NCI-H1436 treated with DMSO at 0.1 percent for 48 hours (cell line): ENCODE results near the gene ST3GAL2.

Experiments used
- DNase-seq: peaks from one replicate; lab custom pipeline; 2025; lab: John Stamatoyannopoulos, UW

ST3GAL2 gene

DNA sequence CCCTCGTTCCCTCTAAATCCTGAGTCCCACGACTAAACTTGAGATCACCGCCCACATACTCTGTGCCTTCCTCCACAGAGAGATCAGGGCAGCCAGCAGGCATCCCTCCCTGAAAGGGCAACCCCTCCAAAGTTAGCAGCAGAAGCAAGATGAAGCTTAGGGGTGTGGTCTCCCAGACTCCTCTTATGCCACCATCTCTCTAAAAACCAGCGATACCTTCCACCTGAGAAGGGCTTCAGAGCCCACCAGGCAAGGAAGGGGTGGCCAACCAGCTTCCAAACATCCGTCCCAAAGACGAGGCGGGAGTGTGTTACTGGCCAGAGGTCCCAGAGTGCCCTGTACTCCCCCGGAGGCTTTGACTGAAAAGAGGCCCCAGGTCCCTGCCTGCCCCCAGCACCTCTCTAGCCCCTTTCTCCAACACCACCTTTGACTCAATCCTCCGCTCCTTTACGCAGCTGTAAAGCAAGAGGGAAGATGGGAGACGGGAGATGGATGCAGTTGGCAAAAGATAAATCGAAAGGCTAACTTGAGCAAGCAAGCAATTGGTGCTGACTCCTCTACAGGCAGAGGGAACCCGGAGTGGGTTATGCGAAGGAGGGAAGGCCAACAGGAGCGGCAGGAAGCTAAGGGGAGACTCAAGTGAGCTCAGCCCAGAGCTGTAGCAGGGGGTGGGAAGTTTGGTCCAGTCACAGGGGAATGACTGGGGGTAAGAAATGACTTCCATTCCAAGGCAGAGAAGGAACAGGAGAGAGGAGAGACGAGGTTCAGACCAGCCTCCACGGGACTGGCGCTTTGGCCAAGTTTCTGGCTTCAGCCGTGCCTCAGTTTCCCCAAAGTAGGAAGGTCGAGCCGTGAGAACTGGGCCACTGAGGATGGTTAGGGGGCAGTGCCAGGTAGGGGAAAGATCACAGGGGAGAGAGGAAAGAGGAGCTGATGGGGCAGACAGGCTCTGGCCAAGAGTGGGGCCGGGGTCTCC, 1.0 kb downstream of the ST3GAL2 start:
- no peak for DNase-seq

- DNase-seq, result no peak
Measured at GRCh38 chr16:70437017-70437581, 1.8 kb downstream of the ST3GAL2 start.

DNA sequence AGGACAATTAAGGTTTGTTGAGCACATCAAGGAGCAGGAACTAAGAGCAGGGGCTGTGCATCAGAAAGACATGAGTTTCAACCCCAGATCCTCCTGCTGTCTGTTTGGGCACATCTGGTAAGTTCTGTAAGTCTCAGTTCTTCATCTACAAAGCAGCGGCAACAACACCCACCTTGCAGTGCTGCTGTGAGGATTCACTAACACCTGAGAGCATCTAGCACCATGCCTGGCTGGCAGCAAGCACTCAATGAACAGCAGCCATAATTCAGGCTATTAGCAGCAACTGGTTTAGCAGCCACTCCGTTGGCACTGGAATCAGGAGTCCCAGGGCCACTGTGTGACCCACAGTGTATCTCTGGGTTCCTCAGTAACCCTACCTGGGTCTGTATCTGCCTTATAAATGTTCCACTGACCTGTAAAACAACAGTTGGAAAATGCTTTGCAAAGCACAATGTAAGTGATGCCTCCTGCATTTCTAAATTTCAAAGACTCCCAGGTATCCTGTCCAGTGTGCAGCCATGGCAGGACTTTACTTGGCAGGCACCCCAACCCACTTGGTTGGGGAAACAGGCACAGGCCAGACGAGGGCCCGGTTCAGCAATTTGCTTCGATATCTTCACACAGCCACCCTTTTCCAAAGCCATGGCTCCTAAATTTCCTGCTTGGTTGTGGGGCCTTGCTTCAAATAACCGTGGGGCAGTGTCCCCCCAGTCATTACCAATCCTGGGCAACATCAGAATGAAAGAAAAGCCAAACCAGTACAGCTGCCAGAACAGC, 4.2 kb downstream of the ST3GAL2 start:
- no peak for DNase-seq

DNA sequence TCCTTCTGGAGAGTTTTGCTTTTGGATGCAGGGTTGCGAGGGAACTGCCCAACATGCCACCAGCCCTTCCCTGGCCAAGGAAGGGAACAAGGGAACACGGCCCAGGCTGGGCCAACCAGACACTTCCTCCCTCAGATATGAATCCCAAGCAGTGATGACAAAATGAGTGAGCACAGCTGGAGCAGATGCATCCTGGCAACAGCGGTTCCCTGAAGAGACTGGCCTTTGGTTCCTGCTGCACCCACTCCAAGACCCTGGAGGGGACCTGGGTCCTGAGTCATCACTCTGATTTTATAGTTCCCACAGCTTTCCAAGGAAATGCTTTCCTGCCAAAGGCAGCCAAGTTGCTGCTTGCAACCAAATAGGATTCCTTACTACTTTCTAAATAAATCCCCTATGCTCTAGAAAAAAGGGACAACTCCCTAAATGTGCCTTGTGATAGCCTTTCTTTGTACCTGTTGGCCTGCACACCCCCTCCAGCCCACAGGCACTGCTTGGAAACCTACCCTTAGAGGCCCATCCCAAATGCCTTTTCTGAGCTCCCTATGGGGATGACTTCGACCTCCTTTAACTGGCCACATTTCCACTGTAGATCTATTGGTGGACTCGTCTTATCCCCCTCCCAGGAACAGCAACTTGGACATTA, 5.3 kb downstream of the ST3GAL2 start:
- no peak for DNase-seq

DNA sequence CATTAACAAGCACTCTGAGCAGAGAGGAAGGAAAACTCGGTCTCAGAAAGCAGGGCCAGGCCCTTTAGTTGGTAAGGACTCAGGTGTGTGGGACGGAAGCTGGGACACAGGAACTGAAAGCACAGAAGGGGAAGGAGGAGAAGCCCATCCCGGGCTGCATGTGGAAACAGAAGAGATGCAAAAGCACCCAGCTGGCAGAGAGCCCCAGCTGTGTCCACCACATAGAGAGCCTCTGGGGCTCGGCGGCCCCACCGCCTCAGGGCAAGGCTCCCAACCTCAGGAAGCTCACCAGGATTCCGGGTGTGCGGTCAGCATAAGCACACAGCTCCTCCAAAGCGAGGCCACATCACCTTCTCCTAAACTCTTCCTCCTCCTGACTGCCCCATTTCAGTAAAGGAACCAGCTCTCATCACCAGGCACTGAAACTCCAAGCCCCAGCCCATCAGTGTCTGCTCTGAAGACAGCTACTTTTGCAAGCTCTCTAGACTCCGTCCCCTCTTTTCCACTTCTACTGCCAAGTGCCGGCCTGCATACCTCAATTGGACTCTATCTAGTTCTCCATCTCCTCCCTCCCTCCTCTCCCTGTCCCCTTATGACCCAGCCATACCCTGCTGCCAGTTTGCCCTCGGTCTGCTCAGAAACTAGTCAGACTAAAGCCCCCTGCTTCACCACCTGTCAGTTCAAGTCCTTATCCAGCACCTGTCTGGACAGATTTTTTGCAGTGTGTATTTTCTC, 6.0 kb downstream of the ST3GAL2 start:
- no peak for DNase-seq

DNA sequence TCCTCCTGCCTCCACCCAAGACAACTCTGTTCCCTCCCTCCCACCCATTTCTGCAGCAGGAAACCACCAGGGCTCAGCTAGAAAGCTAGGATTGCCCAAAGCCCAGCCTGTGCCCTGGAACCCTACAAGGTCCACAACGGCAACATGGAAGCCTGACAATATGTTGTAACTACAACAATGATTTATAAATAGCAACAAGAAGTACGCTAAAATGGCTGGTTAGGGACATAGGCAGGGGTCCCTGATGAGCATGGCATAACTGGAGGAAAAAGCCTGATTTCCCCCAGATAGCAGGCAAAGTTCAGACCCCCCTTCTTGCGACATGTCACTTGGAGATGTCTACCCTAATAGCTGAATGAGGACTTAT, 6.6 kb downstream of the ST3GAL2 start:
- DNase-seq, result no peak

DNA sequence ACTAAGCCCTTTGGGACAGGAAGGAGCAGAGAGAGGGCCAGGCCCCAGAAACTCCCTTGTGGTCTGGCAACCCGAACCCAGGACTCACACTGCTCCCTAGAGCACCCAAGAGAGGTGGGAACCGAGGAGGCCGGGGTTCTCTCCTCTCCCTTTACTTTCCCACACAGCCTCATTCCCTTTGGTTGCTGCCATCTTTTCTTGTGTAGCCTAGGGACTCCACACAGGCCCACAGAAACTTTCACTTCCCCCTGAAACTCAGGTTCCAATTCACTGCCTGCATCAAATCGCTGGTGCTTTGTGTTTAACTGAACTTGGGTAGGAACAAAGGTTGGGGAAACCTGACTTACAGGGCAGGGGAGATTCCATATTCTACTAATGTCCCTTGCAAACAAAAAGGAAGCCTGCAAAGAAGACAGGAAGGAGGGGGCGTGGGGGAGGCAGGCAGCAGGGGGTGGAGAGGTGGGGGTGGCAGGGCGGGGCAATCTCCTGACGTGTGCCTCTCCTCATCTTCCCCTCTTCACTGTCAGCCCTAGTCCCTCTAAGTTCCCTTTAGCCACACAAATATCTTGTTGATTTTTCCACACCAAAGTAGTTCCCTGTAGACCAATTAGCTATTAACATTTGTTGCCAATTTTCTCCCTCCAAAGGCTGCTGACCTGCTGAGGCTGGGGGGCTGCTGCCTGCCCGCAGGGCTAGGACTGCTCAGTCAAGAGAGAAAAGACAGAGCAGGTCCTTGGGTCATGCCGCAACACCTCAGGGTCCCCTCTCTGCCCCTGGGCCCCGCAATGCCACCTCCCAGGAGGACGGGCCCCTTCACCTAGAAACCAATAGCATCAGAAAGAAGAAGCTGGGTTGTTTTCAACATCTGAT, 8.0 kb downstream of the ST3GAL2 start:
- no peak for DNase-seq

DNA sequence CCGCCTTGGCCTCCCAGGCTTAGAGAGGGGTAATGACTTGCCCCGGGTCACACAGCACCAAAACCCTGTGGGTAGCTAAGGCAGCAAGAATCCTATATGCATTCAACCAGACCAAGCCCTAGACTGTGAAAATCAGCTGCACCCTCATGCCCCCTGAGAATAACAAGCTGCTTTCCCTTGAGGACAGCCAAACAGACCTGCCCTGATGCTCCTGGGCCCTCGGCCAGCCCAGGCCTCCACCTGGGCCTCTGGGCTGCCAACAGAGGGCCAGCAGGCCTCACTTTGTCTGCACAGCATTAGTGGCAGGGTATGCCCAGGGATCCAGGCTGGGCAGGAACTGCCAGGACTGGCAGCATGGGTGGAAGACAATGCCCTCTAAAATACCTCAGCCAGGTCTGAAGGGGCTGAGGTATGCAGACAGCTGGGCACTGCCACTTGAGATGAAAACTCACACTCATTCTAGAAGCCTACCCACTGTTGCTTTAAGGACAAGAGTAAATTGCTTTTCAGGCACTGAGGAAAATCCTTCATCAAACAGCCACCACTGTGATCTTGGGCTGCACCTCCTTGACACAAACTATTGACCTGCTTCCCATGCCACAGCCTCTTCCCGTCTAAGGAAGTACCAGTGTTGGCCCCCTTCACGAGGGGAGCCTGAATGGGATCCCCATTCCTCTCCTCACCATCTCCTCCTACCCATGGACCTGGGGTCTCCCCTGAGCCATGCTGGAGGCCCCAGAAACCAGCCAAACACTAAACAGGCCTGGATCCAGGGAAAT, 8.8 kb downstream of the ST3GAL2 start:
- DNase-seq, result no peak

DNA sequence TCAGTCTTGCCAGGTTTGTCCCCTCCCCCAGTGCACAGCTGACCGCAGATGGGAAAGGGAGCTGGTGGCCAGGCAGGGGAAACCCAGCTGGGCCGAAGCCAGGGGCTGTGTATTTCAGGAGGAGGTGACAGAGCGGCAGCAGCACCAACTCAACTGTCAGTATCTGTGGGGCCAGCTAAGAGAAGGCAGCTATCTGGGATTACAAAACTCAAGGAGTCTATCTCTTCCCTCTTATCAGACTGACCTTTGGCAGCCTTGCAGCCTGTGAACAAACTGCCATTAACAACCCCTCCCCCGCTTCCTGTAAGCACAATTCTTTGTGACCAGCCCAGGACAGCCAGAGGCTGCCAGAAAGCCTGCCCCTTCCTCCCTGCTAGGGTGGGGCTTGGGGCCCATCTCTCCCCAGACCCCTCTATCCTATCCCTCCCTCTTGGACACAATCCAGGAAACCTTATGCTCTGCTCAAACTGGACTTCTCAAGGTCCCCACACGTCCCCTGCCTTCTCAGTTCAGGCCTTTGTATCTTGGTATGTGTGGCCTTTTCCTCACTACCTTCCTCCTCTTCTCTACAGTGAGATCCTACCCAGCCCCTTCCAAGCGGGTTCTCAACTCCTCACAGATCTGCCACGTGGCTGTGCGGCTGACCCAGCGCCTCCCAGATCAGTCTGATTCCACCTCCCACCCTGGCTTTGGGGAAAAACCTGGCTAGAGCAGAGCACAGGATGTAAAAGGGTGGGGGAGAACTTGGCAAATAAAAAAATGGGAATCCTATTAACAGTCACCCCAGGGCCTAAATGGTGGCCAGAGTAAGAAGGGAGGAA, 10.5 kb downstream of the ST3GAL2 start:
- no peak for DNase-seq

GRCh38 chr16:70427786-70428177, 11.1 kb downstream of the ST3GAL2 start:
- DNase-seq, result no peak

DNA sequence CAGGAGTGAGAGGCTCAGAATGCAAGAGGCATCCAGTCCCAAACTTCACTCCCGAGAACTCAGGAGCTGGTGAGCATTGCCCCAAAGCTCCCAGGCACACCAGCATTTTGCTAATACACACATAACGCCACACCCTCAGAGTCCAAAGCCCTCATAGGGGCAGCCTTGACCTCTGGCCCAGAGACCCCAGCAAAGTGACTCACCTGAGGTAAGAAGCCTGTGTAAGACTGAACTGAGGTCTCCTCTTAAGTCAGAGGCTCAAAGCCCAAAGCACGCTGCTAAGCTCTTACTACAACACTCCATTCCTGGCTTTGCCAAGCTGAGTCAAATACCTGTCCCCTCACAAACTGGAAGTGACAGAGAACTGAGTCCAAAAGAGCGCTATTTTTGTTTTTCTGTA, 16.4 kb downstream of the ST3GAL2 start:
- no peak for DNase-seq

DNA sequence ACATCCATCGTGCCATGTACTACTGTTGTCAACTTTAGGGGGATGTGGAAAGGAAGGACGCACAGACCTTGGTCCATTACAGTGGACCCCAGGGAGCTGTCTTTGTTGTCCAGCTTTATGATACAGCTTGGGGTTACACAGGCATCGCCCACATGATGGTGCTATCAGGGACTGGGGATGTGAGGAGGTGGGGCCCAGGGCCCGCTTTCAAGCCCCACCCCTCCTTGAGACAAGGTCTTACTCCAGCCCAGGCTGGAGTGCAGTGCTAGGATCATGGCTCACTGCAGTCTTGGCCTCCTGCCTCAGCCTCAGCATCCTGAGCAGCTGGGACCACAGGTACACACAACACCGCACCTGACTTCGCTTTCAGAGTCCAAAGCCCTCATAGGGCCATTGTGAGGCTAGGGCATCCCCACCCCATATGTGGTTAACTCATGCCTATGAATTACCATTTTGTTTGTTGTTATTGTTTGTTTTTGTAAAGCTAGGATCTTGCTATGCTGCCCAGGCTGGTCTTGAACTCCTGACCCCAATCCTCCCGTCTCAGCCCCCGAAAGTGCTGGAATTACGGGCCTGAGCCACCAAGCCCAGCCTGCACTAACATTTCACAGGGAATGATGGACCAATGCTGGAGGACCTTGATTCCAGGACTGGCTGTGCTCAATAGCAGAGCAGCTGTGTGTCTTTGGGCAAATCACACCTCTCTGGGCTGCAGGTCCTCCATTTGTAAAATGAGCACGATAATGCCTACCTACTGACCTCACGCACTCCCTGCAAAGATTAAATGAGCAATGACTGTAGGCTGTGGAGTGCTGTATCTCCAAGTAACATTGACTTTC, 17.2 kb downstream of the ST3GAL2 start:
- DNase-seq, result no peak

DNA sequence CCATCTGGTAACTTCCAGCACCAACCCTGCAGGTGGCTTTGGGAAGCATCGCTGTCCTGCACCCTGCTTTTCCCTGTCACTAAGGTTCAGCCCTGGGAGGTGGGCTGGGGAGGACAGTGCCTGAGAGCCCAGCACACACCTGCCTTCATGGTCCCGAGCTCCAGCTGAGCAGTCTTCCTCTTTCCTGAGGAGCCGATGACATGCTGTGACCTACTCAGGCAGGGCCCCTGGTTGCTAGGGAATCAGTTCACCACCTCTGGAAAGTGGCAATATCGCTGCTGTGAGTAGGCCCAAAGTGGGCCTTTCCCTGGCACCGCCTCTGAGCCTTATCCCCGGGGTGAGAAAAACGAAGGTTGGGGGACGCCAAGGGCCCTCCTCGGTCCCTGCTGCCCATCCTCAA, 17.9 kb downstream of the ST3GAL2 start:
- no peak for DNase-seq

- DNase-seq, result no peak
Measured at GRCh38 chr16:70419384-70420327, 19.2 kb downstream of the ST3GAL2 start.

DNA sequence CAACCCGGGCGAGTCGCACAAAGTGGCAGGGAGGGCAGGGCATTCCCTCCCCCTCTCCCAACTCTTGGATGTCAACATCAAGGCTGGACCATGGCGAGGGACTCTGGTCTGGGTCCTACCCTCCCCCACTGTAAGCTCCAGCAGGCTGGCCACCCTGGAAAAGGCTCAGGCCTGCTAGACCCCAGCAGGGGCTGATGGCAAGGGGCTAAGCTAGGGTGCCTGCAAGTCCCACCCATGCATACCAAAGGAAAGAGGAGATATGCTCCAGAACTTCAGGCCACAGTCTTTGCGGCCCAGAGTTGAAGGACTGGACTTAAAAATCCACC, 19.9 kb downstream of the ST3GAL2 start:
- DNase-seq, result no peak

GRCh38 chr16:70418274-70418992, 20.5 kb downstream of the ST3GAL2 start:
- DNase-seq, result no peak
